ENCODE measurements around the gene ATP4B.

ATP4B gene

GRCh38 chr13:113656003-113656588, 1.9 kb downstream of the ATP4B start:
- DNase-seq (ENCODE audit: low read depth), result no peak

- no peak for DNase-seq (ENCODE audit: low read depth)
These were observed 2.5 kb downstream of the ATP4B start for GRCh38 chr13:113655346-113656002.

GRCh38 chr13:113654591-113655345, 3.2 kb downstream of the ATP4B start:
- no peak for DNase-seq (ENCODE audit: low read depth)

- DNase-seq (ENCODE audit: low read depth), result no peak
These were observed 3.8 kb downstream of the ATP4B start for GRCh38 chr13:113654175-113654560.

GRCh38 chr13:113653264-113654174, 4.5 kb downstream of the ATP4B start:
- no peak for DNase-seq (ENCODE audit: low read depth)

GRCh38 chr13:113652404-113653263, 5.4 kb downstream of the ATP4B start:
- DNase-seq (ENCODE audit: low read depth), result no peak

GRCh38 chr13:113651511-113652403, 6.2 kb downstream of the ATP4B start:
- no peak for DNase-seq (ENCODE audit: low read depth)

- DNase-seq (ENCODE audit: low read depth), result no peak
These were observed 7.3 kb downstream of the ATP4B start for GRCh38 chr13:113650731-113651148.

GRCh38 chr13:113650275-113650674, 7.7 kb downstream of the ATP4B start:
- DNase-seq (ENCODE audit: low read depth), result no peak

- no peak for DNase-seq (ENCODE audit: low read depth)
These were observed 8.8 kb downstream of the ATP4B start for GRCh38 chr13:113649212-113649611.

- no peak for DNase-seq (ENCODE audit: low read depth)
These were observed 9.8 kb downstream of the ATP4B start for GRCh38 chr13:113648216-113648610.

- DNase-seq (ENCODE audit: low read depth), result no peak
These were observed 10.4 kb downstream of the ATP4B start for GRCh38 chr13:113647351-113648215.

- no peak for DNase-seq (ENCODE audit: low read depth)
These were observed 11.1 kb downstream of the ATP4B start for GRCh38 chr13:113646921-113647340.

GRCh38 chr13:113646376-113646775, 11.6 kb downstream of the ATP4B start:
- no peak for DNase-seq (ENCODE audit: low read depth)

- DNase-seq (ENCODE audit: low read depth), result no peak
These were observed 12.7 kb downstream of the ATP4B start for GRCh38 chr13:113645329-113645728.

- no peak for DNase-seq (ENCODE audit: low read depth)
These were observed 13.2 kb downstream of the ATP4B start for GRCh38 chr13:113644800-113645199.

GRCh38 chr13:113643593-113643992, 14.4 kb downstream of the ATP4B start:
- DNase-seq (ENCODE audit: low read depth), result no peak

GRCh38 chr13:113642563-113642962, 15.4 kb downstream of the ATP4B start:
- no peak for DNase-seq (ENCODE audit: low read depth)

- DNase-seq (ENCODE audit: low read depth), result no peak
These were observed 16.6 kb downstream of the ATP4B start for GRCh38 chr13:113641426-113641825.

Measured in activated T-cell treated with anti-CD3 and anti-CD28 coated beads for 48 hours (primary cell).